GM18508 (cell line): Measurements from ENCODE around the gene IFT20.
"Not testable (repeated sequence)": the region's sequence is repeated elsewhere in the genome, so short reads cannot be mapped to it uniquely, and the experiment has no call there.

ENCODE experiments used
- ATAC-seq: cut with Tn5 transposase; IDR thresholded peaks from one replicate; pipeline ENCODE4 v1.9.1; 2021; ENCODE audit warnings: moderate number of reproducible peaks; ENCODE audit not compliant: insufficient read depth, unreplicated experiment

Gene IFT20

DNA sequence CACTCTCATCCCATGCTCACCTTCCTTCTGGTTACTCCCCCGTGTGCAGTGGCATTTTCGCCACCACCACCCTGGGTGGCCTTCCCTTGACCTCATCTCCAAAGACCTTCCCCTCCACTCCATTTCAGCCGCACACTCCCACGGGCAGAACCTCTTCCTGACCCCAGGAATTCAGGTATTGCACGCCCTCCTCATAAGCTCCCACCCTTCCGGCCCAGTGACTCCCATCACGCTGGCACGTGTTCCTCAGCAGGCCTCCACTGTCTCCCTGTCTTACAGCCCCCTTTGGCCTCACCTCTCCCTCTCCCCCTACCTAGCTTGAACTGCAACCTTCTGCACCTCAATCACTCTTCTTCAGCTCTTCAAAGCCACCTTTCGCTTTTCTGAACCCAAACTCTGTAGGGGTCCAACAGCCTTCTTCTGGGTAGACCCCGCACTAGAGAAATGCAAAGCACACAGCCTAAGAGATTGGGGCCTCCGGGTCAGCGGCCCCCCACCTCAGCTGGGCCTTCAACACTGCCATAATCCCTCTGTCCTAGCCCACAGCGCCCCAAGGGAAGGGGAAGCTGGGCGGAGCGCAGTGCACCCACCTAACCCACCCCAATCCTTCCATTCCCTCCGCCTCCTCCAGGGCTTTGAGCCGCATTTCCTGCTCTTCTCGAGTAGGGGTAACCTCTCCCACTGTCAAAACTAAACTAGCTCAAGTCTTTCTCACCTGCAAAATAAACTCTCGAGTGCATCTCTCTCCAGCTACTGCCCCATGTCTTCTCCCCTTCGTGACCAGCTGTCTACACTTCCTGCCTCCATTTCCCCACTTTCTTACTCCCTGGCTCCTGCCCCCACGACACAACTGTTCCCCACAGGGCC lies 17.9 kb downstream of the IFT20 start:
- no peak for ATAC-seq

DNA sequence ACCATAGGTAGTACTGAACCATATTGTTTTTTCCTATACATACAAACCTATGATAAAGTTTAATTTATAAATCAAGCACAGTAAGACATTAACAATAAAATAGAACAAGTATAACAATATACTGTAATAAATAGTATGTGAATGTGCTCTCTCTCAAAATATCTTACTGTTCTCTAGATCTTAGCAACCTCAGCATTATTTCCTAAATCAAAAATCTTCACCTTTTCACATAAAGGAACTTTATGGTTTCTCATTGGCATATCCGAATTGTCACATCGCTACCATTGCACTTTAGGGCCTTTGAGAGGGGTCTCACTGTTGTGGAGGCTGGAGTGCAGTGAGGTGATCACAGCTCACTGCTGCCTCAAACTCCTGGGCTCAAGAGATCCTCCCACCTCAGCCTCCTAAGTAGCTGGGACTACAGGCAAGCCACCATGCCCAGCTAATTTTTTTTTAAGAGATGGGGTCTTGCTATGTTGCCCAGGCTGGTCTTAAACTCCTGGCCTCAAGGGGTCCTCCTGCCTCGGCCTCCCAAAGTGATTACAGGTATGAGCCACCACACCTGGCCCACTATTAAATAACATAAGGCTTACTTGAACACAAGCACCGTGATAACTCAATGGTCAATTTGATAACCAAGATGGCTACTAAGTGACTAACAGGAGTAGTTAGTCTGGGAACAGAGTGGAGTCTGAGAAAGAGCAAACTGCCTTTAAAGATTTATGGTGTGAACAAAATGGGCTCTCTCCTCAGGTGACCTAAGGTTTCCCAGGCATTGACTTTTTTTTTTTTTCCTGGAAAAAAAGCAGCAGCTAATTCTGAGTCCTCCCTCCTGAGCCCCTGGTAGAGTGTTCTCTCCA lies 19.2 kb downstream of the IFT20 start:
- ATAC-seq: no peak

DNA sequence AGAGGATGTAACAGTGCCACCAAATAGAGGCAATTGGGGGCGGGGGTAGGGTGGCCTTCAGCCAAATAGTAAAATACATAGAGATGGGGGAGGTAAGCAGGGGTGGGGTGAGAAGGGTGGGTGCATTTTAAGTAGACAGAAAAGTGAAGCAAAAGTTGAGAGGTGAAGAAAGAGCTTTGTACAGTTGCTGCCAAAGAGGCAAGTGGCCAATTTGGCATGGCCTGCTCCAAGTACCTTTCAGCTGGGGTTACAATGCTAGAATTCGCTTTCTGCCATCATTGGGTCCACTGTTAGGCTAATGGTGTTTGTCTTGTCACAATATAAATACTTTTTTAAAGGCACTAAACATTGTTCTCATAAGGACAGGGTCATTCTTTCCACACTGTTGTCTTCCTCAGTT lies 21.4 kb downstream of the IFT20 start:
- ATAC-seq: no peak

DNA sequence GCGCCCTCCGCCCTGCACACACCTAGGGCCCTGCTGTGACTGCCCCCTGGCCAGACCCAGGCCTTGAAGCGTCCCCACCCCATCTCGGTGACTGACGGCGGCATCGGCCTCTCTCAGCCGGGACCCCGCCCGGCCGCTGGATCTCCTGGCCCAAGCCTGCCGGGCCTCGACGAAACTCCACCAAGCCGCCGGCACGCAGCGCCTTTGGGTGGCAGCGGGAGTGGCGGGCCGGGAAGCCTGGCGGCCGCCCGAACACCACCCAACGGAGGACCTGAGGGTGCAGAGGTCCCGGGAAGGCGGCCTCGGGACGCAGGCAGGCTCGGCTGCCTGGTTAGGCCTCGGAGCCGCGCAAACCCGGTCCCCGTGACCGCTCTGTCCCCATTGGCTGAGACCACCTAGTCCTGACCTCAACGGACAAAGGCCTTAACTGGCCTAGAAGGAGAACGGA lies 28.3 kb downstream of the IFT20 start:
- no peak for ATAC-seq

DNA sequence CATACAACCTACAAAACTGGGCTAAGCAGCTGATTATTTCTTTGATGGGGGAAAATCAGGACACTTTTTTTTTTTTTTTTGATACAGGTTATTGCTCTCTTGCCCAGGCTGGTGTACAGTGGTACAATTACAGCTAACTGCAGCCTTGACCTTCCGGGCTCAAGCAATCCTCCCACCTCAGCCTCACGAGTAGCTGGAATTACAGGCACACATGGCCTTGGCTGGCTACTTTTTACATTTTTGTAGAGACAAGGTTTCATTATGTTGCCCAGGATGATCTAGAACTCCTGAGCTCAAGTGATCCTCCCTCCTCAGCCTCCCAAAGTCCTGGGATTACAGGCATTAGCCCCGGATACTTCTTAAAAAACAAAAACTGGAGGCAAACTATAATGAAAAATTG lies 36.8 kb downstream of the IFT20 start:
- ATAC-seq: no peak

DNA sequence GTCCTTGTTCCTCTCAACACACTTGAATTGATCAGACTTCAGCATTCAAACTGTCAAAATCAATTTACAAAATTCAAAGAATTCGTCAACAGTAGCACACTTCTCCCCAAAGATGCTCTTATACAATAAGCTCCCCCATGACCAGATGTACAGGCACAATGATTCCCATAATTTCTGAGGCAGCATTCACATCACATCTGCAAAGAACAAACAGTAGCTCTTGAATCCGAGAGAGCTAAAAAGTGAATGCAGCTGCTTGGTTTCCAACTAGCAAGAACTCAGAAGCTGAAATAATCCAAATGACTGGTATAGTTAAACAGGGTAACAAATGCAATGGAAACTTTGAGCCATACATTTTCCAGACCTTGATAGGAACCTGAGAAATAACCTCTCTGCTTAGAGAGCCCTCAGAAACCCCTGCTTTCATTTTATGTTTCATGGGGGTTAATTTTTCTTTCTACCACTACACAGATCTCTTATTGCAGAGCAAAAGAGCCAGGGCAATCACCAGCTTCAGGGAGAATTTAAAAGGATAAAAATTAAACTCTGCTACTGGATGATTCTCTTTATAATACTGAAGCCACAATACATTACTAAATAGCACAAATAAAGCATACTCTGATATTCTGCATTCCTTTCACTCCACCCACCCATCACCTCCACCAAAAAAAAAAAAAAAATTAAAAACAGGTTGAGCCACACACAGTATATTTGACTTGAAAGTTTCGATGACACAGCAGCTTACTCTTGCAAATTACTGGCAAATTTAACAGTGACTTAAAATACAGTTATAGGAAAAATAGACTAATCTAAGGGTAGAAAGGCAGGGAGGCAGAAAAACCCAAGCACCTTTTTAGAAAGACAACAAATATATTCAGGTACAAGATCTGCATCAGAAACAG lies 39.3 kb downstream of the IFT20 start:
- no peak for ATAC-seq

DNA sequence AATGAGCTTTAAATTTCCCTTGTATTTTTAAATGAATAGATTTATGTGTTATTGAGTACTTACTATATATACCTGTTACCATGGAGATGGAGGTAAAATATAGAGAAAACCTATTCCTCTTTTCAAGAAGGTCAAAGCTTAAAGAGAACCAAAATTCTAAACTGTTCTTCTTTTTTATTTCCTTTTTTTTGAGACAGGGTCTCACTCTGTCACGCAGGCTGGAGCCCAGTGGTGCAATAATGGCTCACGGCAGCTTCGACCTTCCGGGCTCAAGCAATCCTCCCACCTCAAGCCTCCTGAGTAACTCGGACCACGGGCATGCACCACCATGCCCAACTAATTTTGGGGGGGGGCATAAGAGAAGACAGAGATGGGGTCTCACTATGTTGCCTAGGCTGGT lies 41.3 kb downstream of the IFT20 start:
- no peak for ATAC-seq

DNA sequence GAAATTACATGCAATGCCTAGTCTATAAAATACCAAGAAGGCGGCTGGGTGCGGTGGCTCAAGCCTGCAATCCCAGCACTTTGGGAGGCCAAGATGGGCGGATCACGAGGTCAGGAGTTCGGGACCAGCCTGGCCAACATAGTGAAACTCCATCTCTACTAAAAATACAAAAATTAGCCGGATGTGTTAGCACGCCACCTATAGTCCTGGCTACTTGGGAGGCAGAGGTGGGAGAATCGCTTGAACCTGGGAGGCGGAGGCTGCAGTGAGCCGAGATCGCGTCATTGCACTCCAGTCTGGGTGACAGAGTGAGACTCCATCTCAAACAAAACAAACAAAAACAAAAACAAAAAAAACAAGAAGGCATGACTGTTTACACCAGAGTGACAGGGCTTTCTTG lies 42.4 kb downstream of the IFT20 start:
- not testable (repeated sequence) for ATAC-seq

DNA sequence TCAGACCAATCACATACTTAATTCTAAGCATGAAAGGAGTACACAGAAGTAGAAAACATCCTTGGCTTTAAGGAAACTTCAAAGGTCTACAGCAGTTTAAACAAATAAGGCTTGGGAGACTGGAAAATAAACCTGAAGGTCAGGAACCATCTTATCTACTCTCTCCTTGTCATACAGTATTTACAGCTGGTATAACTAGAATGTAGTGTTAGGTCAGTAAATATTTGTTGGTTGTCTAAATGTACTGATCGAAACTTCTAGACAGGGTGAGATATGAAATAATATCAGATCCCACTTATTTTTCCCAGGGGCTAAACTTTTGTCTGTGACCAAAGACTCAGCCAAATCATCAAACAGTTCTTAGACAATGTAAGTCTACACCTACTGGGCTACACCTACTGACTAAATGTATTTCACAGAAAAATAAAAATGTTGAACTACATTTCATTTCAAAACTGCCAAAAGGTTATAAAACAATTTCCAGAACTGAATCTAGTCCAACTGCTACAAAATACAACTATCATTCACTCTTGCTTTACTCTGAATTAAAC lies 43.4 kb downstream of the IFT20 start:
- no peak for ATAC-seq

DNA sequence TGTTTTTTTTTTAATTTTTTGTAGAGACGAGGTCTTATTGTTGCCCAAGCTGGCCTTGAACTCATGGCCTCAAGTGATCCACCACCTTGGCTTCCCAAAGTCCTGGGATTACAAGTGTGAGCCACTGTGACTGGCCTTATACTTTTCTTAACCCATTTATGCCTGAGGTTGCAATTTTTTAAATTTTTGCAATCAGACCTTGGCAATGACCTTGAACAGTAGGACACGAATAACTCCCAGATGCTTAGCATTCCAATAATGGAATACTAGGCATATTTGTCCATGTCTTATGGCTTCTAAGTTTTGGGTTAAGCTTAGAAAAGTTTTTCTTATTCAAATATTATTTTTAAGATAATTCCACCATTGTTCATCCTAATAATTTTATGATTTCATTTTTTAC lies 44.6 kb downstream of the IFT20 start:
- ATAC-seq: no peak

DNA sequence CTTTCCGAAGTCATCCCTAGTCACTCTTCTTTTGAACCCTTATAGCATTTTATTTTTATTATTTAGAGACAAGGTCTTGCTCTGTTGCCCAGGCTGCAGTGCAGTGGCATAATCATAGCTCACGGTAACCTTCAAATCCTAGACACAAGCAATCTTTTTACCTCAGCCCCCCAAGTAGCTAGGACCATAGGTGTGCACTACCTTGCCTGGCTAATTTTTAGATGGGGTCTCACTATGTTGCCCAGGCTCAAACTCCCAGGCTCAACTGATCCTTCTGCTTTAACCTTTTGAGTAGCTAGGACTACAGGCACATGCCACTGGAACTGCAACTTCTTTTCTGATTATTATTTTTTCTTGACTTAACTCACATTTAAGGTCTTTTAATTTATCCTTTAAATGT lies 49.3 kb downstream of the IFT20 start:
- ATAC-seq: no peak

DNA sequence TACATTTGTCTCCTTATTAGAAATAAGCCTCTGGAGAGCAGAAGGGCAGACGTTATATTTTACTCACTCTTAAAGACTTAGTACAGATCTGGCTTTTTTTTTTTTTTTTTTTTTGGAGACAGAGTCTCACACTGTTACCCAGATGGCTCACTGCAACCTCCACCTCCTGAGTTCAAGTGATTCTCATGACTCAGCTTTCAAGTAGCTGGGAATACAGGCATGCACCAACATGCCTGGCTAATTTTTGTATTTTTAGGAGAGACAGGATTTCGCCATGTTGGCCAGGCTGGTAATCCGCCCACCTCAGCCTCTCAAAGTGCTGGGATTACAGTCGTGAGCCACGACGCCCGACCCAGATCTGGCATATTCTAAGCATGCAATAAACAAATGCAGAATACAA lies 52.7 kb downstream of the IFT20 start:
- ATAC-seq: no peak

DNA sequence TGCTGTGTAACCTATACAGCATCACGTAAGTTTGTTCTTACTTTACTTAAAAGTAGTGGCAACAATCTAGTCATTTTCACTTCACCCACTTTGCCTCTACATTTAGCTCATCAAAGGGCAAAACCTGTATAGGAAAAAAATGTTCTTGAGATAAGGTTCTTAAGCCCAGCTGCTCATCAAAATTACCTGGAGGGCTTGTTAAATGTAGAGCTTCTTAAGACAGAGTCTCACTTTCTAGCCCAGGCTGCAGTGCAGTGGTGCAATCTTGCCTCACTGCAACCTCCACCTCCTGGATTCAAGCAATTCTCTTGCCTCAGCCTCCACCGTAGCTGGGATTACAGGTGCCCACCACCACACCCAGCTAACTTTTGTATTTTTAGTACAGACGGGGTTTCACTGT lies 54.4 kb downstream of the IFT20 start:
- ATAC-seq: no peak

DNA sequence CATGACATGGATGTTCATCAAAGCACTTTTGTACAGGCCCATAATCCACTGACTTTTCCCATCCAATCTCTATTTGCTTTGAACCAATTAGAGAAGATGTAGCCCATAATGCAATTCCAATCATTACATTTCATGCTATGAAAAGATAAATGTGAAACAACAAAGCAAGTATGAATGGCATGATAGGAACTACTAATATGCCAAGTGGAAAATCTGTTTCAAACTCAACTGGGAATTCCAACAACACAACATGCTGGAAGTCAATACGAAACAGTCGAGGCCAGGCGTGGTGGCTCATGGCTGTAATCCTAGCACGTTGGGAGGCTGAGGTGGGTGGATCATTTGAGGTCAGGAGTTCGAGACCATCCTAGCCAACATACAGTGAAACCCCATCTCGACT lies 55.9 kb downstream of the IFT20 start:
- no peak for ATAC-seq
